Natural killer cell (primary cell): Measurements from ENCODE around the gene ZNF334. TPM values are rescaled to one million over a fixed set of nuclear protein-coding genes. Genes with fewer than 3 reads are reported as not detected.

Experiments
- ATAC-seq, 3 donors: fragments of 150-1000 bp in 2 of 3; fragments of 200-7000 bp in 1 of 3; cut with Tn5 transposase; 1 replicate in 1 of 3; 2 replicates in 2 of 3; pipeline ENCODE4 v1.10.0; 2021; ENCODE audit warnings: mild to moderate bottlenecking in 2 of 3, moderate library complexity in 2 of 3
- DNase-seq, 2 donors: peaks; one replicate each; pipeline versions ENCODE4 v3.0.0 to v3.0.0-alpha.2; 2013 to 2021; ENCODE audit warnings: mixed read lengths in 1 of 2
- H3K27ac ChIP-seq: one replicate; pipeline ENCODE4 v1.5.1; 2013; ENCODE audit warnings: mild to moderate bottlenecking, low read length
- H3K27me3 ChIP-seq: one replicate; pipeline ENCODE4 v1.6.1; 2013; ENCODE audit warnings: low read length; ENCODE audit not compliant: control insufficient read depth, insufficient read depth
- H3K36me3 ChIP-seq: one replicate; pipeline ENCODE4 v1.6.1; 2013; ENCODE audit warnings: low read length; ENCODE audit not compliant: control insufficient read depth, insufficient read depth
- H3K4me1 ChIP-seq: one replicate; pipeline ENCODE4 v1.6.1; 2013; ENCODE audit warnings: low read length; ENCODE audit not compliant: control insufficient read depth, insufficient read depth
- H3K4me3 ChIP-seq: one replicate; pipeline ENCODE4 v1.5.1; 2013; ENCODE audit warnings: low read length
- H3K9me3 ChIP-seq: one replicate; pipeline ENCODE4 v1.6.1; 2013; ENCODE audit warnings: low read length; ENCODE audit not compliant: control insufficient read depth, insufficient read depth
- H3K27ac Mint-ChIP-seq, 2 donors: one replicate each; pipeline ENCODE4 v1.8.0; 2022; ENCODE audit warnings: mild to moderate bottlenecking in 2 of 2, mixed read lengths in 2 of 2, moderate library complexity in 1 of 2
- H3K27me3 Mint-ChIP-seq, 2 donors: one replicate each; pipeline ENCODE4 v1.8.0; 2022; ENCODE audit warnings: low read depth in 2 of 2, mixed read lengths in 2 of 2
- H3K36me3 Mint-ChIP-seq: one replicate; pipeline ENCODE4 v1.8.0; 2022; ENCODE audit warnings: mixed read lengths
- H3K4me1 Mint-ChIP-seq, 2 donors: one replicate each; pipeline ENCODE4 v1.8.0; 2022; ENCODE audit warnings: mixed read lengths in 2 of 2
- H3K4me3 Mint-ChIP-seq: one replicate; pipeline ENCODE4 v1.8.0; 2022; ENCODE audit warnings: mild to moderate bottlenecking, moderate library complexity, mixed read lengths
- H3K9me3 Mint-ChIP-seq, 2 donors: one replicate each; pipeline ENCODE4 v1.8.0; 2022; ENCODE audit warnings: mixed read lengths in 2 of 2
- WGBS: methylation state at CpG from one replicate; pipeline ENCODE4 v1.1.7; 2013; ENCODE audit warnings: missing lambda C conversion rate; ENCODE audit not compliant: insufficient coverage; 5-methylcytosine and 5-hydroxymethylcytosine counted together
- intact Hi-C: fragments of 100-400 bp; cut with micrococcal nuclease; formaldehyde crosslinking; loops from one replicate; pipeline ENCODE4 v1.14.2; 2022
- total RNA-seq, 4 donors: library from RNA; stranded (reverse); fragments of 120-200 nt in 1 of 4; gene quantifications; one replicate each; pipeline versions ENCODE4 v1.2.3 to v1.2.4, GENCODE V29; 2013 to 2022
- TF ChIP-seq, protein P1 (sequence below): fragments of 200-600 bp; IDR thresholded peaks from one replicate; pipeline ENCODE4 v1.8.0; 2022; ENCODE audit warnings: antibody characterized with exemption

Gene ZNF334
- total RNA-seq, 3 donors from 2014 or later (not counting 1 experiment from before 2014, with no cell fraction given) = 0.43 to 0.59 (median 0.43) TPM

DNA sequence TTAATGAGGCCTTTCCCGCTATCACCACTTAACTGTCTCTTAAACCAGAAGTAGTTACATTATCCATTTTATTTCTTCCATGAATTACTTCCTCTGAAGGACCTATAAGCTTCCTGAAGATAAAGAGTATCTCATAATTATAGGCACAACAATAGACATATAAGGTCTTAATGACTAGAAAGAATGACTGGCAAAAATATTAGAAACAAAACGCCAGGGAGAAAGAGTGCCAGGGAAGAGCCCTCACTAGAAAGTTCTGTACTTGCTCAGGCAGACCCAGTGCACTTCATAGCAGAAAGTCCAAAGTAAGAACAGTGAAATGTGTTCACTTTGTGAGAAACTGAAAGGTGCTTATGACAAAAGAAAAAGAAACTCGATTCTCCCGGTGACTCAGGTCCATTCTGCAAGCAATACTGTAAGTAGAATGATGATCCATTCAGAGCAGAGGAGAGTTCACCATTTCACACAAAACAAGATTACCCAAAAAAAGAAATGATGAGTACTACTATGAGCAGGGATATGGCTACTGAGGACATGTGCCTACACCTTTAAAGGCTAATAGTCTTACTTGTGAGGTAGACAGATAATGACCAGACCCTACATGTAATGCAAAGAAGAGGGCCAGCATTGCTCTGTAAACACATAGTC, 5.5 kb downstream of the ZNF334 start:
- Histone ChIP-seq H3K9me3 (no peaks in the 10 kb centered on the region), H3K27ac (no peak overlapping the region), H3K4me1 (peaks cover under 1% of the 10 kb centered on the region), H3K4me3 (no peak overlapping the region), H3K36me3 (no peaks in the 10 kb centered on the region), H3K27me3 (no peaks in the 10 kb centered on the region)
- peaks cover 0 to under 1% of the 10 kb centered on the region in 2 donors for H3K4me1 Mint-ChIP-seq
- ATAC-seq (no peak), DNase-seq (no peak)
- H3K9me3 Mint-ChIP-seq = peaks cover 5 to 6% of the 10 kb centered on the region in 2 donors
- 70% methylated on average over 2 of the region's 4 CpGs for WGBS
- TF ChIP-seq, protein P1, sequence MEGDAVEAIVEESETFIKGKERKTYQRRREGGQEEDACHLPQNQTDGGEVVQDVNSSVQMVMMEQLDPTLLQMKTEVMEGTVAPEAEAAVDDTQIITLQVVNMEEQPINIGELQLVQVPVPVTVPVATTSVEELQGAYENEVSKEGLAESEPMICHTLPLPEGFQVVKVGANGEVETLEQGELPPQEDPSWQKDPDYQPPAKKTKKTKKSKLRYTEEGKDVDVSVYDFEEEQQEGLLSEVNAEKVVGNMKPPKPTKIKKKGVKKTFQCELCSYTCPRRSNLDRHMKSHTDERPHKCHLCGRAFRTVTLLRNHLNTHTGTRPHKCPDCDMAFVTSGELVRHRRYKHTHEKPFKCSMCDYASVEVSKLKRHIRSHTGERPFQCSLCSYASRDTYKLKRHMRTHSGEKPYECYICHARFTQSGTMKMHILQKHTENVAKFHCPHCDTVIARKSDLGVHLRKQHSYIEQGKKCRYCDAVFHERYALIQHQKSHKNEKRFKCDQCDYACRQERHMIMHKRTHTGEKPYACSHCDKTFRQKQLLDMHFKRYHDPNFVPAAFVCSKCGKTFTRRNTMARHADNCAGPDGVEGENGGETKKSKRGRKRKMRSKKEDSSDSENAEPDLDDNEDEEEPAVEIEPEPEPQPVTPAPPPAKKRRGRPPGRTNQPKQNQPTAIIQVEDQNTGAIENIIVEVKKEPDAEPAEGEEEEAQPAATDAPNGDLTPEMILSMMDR = no peak
- H3K4me3 Mint-ChIP-seq = no peak overlapping the region
- peaks cover 6% of the 10 kb centered on the region for H3K36me3 Mint-ChIP-seq
- intact Hi-C loops = no loop called here
- no peak overlapping the region for H3K27ac Mint-ChIP-seq
- peaks cover 21 to 44% of the 10 kb centered on the region in 2 donors for H3K27me3 Mint-ChIP-seq

DNA sequence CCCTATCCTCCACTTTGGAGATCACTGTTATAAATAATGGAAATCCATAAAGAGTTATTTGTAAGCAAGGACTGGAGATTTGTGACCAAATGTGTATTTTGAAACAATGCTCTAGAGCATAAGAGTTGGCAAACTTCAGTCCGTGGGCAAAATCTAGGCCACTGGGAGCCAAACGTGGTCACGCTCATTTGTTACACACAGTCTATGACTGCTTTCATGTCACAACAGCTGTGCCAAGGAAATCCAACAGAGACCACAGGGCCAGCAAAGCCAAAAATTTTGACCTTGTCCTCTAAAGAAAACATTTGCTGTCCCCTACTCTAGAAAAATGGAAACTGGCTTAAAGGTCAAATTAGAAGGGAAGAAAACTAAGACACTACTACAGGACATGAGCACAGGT, 7.9 kb downstream of the ZNF334 start:
- ATAC-seq (no peak), DNase-seq (no peak)
- no peaks in the 10 kb centered on the region for H3K27me3 ChIP-seq
- no peak overlapping the region for H3K27ac ChIP-seq
- Mint-ChIP-seq H3K4me1 (no peaks in the 10 kb centered on the region), H3K4me3 (no peak overlapping the region), H3K27me3 (peaks cover 22 to 49% of the 10 kb centered on the region in 2 donors), H3K9me3 (peaks cover 15 to 18% of the 10 kb centered on the region in 2 donors), H3K36me3 (peaks cover 23% of the 10 kb centered on the region), H3K27ac (no peak overlapping the region)
- peaks cover 10% of the 10 kb centered on the region for H3K9me3 ChIP-seq
- intact Hi-C loops = no loop called here
- no peaks in the 10 kb centered on the region for H3K36me3 ChIP-seq
- no peaks in the 10 kb centered on the region for H3K4me1 ChIP-seq
- TF ChIP-seq, protein P1 = no peak
- no peak overlapping the region for H3K4me3 ChIP-seq
- 88% methylated on average over 3 of the region's 3 CpGs for WGBS

DNA sequence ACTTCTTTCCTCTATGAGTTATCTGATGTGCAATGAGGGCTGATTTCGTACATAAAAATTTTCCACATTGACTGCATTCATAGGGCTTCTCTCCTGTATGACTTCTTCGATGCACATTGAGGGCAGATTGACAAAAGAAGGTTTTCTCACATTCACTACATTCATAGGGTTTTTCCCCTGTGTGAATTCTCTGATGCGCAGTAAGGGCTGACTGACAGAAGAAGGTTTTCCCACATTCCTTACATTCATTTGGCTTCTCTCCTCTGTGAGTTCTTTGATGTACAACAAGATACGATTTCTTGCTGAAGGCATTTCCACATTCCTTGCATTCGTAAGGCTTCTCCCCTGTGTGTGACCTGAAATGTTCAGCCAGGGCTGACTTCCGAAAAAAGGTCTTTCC, 11.4 kb downstream of the ZNF334 start:
- TF ChIP-seq, protein P1 = no peak
- Histone ChIP-seq H3K4me3 (no peak overlapping the region), H3K27ac (no peak overlapping the region), H3K36me3 (no peaks in the 10 kb centered on the region), H3K27me3 (no peaks in the 10 kb centered on the region), H3K4me1 (no peaks in the 10 kb centered on the region), H3K9me3 (peaks cover 13% of the 10 kb centered on the region)
- Mint-ChIP-seq H3K27me3 (peaks cover 16 to 43% of the 10 kb centered on the region in 2 donors), H3K4me1 (no peaks in the 10 kb centered on the region), H3K9me3 (peaks cover 15 to 18% of the 10 kb centered on the region in 2 donors), H3K27ac (no peak overlapping the region), H3K4me3 (no peak overlapping the region), H3K36me3 (peaks cover 23% of the 10 kb centered on the region)
- WGBS = 92% methylated on average over 6 of the region's 6 CpGs
- no peak for ATAC-seq
- DNase-seq = no peak
- intact Hi-C loops = no loop called here
